ENCODE results near the gene UTP11.

GRCh38 chr1:38051079-38051543 is 38.6 kb downstream of the UTP11 start:
- no peak for TF ChIP-seq EZH2phosphoT487 (IDR thresholded peaks at IDR 0.05; ENCODE audit: insufficient read depth, low read depth)
- no peak for TF ChIP-seq EZH2 (IDR thresholded peaks at IDR 0.05; ENCODE audit: insufficient read depth, poor library complexity, severe bottlenecking)

All from GM23248 (cell line).